Measurements from ENCODE around the gene NANOS2. TPM values are rescaled to one million over a fixed set of nuclear protein-coding genes. Genes with fewer than 3 reads are reported as not detected.

The NANOS2 gene
- total RNA-seq, 1 donor from 2014 or later: not detected

DNA sequence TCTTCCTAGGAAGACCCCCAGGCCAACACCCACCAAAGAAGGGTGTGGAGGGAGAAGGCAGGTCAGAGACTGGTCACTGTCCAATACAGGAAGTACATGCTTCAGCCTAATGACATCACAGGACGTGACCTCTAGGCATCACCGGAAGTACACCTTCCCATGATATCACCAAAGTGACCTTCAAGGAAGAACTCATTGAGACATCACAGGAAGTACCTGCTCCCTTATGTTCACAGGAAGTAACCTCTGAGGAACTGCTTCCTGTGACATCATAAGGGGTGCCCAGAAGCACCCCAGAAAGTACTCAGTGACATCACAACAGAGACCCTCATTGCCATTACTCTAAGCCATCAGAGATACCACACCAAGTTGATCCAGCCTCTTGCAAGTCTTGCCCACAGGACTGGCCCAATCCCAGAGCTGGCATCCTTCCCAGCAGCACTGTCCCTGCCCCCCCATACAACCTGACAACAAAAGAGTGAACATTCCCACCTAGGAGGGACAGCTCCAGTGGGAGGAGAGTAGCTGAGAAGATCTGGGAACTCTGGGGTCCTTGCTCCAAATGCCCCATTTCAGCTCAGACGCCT is 24.2 kb upstream of the NANOS2 start:
- TF ChIP-seq, protein P1, sequence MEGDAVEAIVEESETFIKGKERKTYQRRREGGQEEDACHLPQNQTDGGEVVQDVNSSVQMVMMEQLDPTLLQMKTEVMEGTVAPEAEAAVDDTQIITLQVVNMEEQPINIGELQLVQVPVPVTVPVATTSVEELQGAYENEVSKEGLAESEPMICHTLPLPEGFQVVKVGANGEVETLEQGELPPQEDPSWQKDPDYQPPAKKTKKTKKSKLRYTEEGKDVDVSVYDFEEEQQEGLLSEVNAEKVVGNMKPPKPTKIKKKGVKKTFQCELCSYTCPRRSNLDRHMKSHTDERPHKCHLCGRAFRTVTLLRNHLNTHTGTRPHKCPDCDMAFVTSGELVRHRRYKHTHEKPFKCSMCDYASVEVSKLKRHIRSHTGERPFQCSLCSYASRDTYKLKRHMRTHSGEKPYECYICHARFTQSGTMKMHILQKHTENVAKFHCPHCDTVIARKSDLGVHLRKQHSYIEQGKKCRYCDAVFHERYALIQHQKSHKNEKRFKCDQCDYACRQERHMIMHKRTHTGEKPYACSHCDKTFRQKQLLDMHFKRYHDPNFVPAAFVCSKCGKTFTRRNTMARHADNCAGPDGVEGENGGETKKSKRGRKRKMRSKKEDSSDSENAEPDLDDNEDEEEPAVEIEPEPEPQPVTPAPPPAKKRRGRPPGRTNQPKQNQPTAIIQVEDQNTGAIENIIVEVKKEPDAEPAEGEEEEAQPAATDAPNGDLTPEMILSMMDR (IDR thresholded peaks at IDR 0.05; ENCODE audit: unreplicated experiment): no peak
- Mint-ChIP-seq H3K27me3 (peaks cover 49% of the 10 kb centered on the region), H3K9me3 (ENCODE audit: low read depth) (no peaks in the 10 kb centered on the region), H3K36me3 (ENCODE audit: insufficient read depth) (no peaks in the 10 kb centered on the region), H3K4me3 (ENCODE audit: low read depth) (no peak overlapping the region), H3K27ac (no peak overlapping the region), H3K4me1 (ENCODE audit: low read depth) (no peaks in the 10 kb centered on the region)
- no peak for DNase-seq (ENCODE audit: low spot score, unreplicated experiment)

DNA sequence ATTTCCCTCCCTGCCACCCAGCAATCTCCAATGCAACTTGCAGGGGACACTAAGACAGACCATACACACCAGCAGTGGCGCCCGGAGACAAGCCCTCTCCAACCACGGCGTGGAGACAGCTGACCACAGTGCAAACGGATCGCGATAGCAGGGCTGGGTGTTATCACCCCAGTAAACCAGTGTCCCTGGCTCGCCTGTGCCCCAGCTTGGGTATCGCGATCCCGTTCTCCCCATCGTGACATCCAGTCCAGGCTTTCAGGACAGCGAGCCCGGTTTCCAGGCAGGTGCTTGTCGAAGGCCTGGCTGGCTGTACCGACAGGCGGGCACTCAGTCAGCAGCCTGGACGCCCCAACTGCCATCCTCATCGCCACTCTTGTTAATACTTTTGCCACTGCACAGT is 20.7 kb upstream of the NANOS2 start:
- Mint-ChIP-seq H3K9me3 (ENCODE audit: low read depth) (no peaks in the 10 kb centered on the region), H3K4me3 (ENCODE audit: low read depth) (no peak overlapping the region), H3K4me1 (ENCODE audit: low read depth) (no peaks in the 10 kb centered on the region), H3K27me3 (peaks cover 58% of the 10 kb centered on the region), H3K27ac (no peak overlapping the region), H3K36me3 (ENCODE audit: insufficient read depth) (no peaks in the 10 kb centered on the region)
- TF ChIP-seq, protein P1 (IDR thresholded peaks at IDR 0.05; ENCODE audit: unreplicated experiment): no peak
- no peak for DNase-seq (ENCODE audit: low spot score, unreplicated experiment)

DNA sequence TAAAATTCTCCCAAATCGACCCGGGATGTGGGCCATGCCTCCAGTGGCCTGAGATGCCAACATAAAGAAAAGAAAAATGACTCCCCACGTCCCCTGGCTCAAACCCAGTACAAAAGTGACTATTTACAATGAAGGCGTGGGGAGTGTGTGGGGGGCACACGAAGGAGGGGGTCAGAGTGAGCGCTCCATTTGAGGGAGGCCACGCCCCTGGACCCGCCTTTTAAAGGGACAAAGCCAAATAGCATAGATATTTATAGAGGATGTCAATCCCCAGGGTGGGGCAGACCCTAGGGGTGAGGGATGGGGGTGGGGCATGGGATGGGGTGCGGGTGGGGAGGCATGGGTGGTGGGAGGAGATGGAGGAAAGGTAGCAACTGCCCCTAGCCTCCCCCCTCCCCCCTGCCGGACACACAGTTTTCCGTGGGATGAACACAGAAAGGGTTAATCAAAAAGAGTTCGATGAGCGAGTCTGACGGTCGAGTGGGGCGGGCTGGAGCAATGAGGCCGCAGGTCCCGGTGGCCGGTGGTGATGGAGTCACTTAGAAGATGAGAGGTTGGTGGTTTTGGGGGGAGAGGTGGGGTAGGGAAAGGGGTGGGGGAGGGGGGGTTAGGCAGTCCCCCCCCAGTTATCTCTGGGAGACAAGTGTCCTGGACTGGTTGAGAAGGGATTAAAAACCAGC is 20.1 kb upstream of the NANOS2 start:
- Mint-ChIP-seq H3K9me3 (ENCODE audit: low read depth) (no peaks in the 10 kb centered on the region), H3K36me3 (ENCODE audit: insufficient read depth) (no peaks in the 10 kb centered on the region), H3K4me1 (ENCODE audit: low read depth) (no peaks in the 10 kb centered on the region), H3K27me3 (peaks cover 64% of the 10 kb centered on the region), H3K27ac (no peak overlapping the region), H3K4me3 (ENCODE audit: low read depth) (no peak overlapping the region)
- DNase-seq (ENCODE audit: low spot score, unreplicated experiment): no peak
- TF ChIP-seq, protein P1 (IDR thresholded peaks at IDR 0.05; ENCODE audit: unreplicated experiment): no peak

DNA sequence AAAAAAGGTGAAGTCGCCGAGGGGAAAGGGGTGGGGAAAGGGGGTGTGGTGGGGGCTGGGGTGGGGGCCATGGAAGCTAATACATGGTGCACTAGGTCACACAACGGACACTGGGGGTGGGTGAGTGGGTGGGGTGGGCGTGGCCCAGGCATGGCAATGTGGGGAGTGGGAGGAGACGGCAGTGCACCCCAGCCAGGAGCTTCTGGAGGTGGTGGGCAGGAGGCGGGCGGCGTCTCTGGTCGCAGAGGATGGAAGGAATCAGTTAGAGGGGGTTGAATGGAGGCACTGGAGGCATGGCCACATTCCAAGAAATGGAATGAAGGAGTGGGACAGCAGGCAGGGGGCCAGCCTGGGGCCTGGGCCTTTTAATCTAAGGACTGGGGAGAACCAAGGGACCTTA is 19.2 kb upstream of the NANOS2 start:
- no peak overlapping the region for H3K4me3 Mint-ChIP-seq (ENCODE audit: low read depth)
- H3K27me3 Mint-ChIP-seq: peaks cover 68% of the 10 kb centered on the region
- H3K36me3 Mint-ChIP-seq (ENCODE audit: insufficient read depth): no peaks in the 10 kb centered on the region
- DNase-seq (ENCODE audit: low spot score, unreplicated experiment): no peak
- TF ChIP-seq, protein P1 (IDR thresholded peaks at IDR 0.05; ENCODE audit: unreplicated experiment): no peak
- H3K9me3 Mint-ChIP-seq (ENCODE audit: low read depth): no peaks in the 10 kb centered on the region
- H3K27ac Mint-ChIP-seq: no peak overlapping the region
- no peaks in the 10 kb centered on the region for H3K4me1 Mint-ChIP-seq (ENCODE audit: low read depth)

DNA sequence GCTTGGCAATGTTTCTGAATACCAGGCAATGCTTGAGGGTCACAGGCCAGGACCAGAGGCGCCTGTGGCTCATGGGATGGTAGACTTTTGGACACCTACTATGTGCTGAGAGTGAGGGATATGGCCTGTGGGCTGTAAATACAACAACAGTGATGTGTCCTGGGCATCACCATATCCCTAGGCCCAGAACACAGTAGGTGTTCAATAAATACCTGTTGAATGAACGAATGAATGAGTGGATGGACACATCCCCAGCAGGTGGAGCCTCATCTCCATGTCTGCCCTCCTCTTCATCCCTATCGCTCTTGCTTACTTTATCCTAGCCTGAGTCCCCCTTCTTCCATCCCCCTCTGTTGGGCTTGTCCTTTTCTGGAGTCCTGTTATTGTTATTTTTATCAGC is 16.5 kb upstream of the NANOS2 start:
- Mint-ChIP-seq H3K9me3 (ENCODE audit: low read depth) (no peaks in the 10 kb centered on the region), H3K27me3 (peaks cover 54% of the 10 kb centered on the region), H3K36me3 (ENCODE audit: insufficient read depth) (no peaks in the 10 kb centered on the region), H3K4me3 (ENCODE audit: low read depth) (no peak overlapping the region), H3K4me1 (ENCODE audit: low read depth) (peaks cover 3% of the 10 kb centered on the region), H3K27ac (no peak overlapping the region)
- TF ChIP-seq, protein P1 (IDR thresholded peaks at IDR 0.05; ENCODE audit: unreplicated experiment): no peak
- DNase-seq (ENCODE audit: low spot score, unreplicated experiment): no peak
